ENCODE results near the gene NCOR2.

NCOR2 gene

GRCh38 chr12:124538194-124539082 lies 29.0 kb downstream of the NCOR2 start:
- TF ChIP-seq CTCF (IDR thresholded peaks at IDR 0.05; ENCODE audit: control insufficient read depth, extremely low read depth, insufficient read depth): no peak
- H3K4me3 ChIP-seq (ENCODE audit: low read depth, low read length): no peak overlapping the region
- no peak for DNase-seq (ENCODE audit: low read depth)

- no peak for DNase-seq (ENCODE audit: low read depth)
- H3K4me3 ChIP-seq (ENCODE audit: low read depth, low read length): no peak overlapping the region
- TF ChIP-seq CTCF (IDR thresholded peaks at IDR 0.05; ENCODE audit: control insufficient read depth, extremely low read depth, insufficient read depth): no peak
Measured at GRCh38 chr12:124537525-124538193, 29.8 kb downstream of the NCOR2 start.

GRCh38 chr12:124536641-124537040 lies 30.8 kb downstream of the NCOR2 start:
- no peak for TF ChIP-seq CTCF (IDR thresholded peaks at IDR 0.05; ENCODE audit: control insufficient read depth, extremely low read depth, insufficient read depth)
- H3K4me3 ChIP-seq (ENCODE audit: low read depth, low read length): no peak overlapping the region
- no peak for DNase-seq (ENCODE audit: low read depth)

- no peak for TF ChIP-seq CTCF (IDR thresholded peaks at IDR 0.05; ENCODE audit: control insufficient read depth, extremely low read depth, insufficient read depth)
- H3K4me3 ChIP-seq (ENCODE audit: low read depth, low read length): no peak overlapping the region
- DNase-seq (ENCODE audit: low read depth): no peak
Measured at GRCh38 chr12:124534776-124535740, 32.4 kb downstream of the NCOR2 start.

- TF ChIP-seq CTCF (IDR thresholded peaks at IDR 0.05; ENCODE audit: control insufficient read depth, extremely low read depth, insufficient read depth): no peak
- DNase-seq (ENCODE audit: low read depth): no peak
- H3K4me3 ChIP-seq (ENCODE audit: low read depth, low read length): no peak overlapping the region
Measured at GRCh38 chr12:124533456-124533855, 34.0 kb downstream of the NCOR2 start.

GRCh38 chr12:124532967-124533366 lies 34.4 kb downstream of the NCOR2 start:
- no peak for DNase-seq (ENCODE audit: low read depth)
- H3K4me3 ChIP-seq (ENCODE audit: low read depth, low read length): no peak overlapping the region
- no peak for TF ChIP-seq CTCF (IDR thresholded peaks at IDR 0.05; ENCODE audit: control insufficient read depth, extremely low read depth, insufficient read depth)

Data from LNCaP clone FGC (cell line).